Neuronal stem cell (in vitro differentiated cells): ENCODE data around the gene OR2T12.
"Not testable (repeated sequence)": the region's sequence is repeated elsewhere in the genome, so short reads cannot be mapped to it uniquely, and the experiment has no call there.

Experiments used
- DNase-seq: peaks from one replicate; pipeline ENCODE4 v3.0.0-alpha.2; 2013; ENCODE audit warnings: low spot score
- H2AFZ ChIP-seq: one replicate; pipeline ENCODE4 v1.6.1; 2013; ENCODE audit warnings: mild to moderate bottlenecking, low read length, inconsistent platforms
- H2AK5ac ChIP-seq: 2 replicates; pipeline ENCODE4 v1.6.1; 2013; ENCODE audit warnings: low read depth, mild to moderate bottlenecking, inconsistent platforms, low read length, moderate library complexity, mixed read lengths
- H2BK120ac ChIP-seq: 2 replicates; pipeline ENCODE4 v1.6.1; 2013; ENCODE audit warnings: low read depth, mild to moderate bottlenecking, inconsistent platforms, low read length, moderate library complexity, mixed read lengths
- H2BK12ac ChIP-seq: one replicate; pipeline ENCODE4 v1.6.1; 2013; ENCODE audit warnings: low read length, inconsistent platforms
- H2BK15ac ChIP-seq: 2 replicates; pipeline ENCODE4 v1.6.1; 2013; ENCODE audit warnings: mild to moderate bottlenecking, low read length, inconsistent platforms, mixed read lengths
- H2BK5ac ChIP-seq: one replicate; pipeline ENCODE4 v1.6.1; 2013; ENCODE audit warnings: inconsistent platforms, mild to moderate bottlenecking, low read length, moderate library complexity
- H3K14ac ChIP-seq: one replicate; pipeline ENCODE4 v1.6.1; 2013; ENCODE audit warnings: low read length, inconsistent platforms
- H3K18ac ChIP-seq: 2 replicates; pipeline ENCODE4 v1.6.1; 2013; ENCODE audit warnings: low read length, inconsistent platforms
- H3K23ac ChIP-seq: 2 replicates; pipeline ENCODE4 v1.6.1; 2013; ENCODE audit warnings: low read depth, mild to moderate bottlenecking, mixed read lengths, low read length, inconsistent platforms; ENCODE audit not compliant: poor library complexity
- H3K27ac ChIP-seq: replicated peaks from 3 replicates; pipeline ENCODE4 v1.5.1; 2013; ENCODE audit warnings: low read length, inconsistent platforms
- H3K27me3 ChIP-seq, 3 experiments: 2 replicates each; pipeline ENCODE4 v1.6.1; 2013; ENCODE audit warnings: low read length in 3 of 3, mild to moderate bottlenecking in 2 of 3, inconsistent platforms in 1 of 3, low read depth in 1 of 3, mixed read lengths in 1 of 3, moderate library complexity in 1 of 3; ENCODE audit not compliant: control insufficient read depth in 3 of 3, insufficient read depth in 3 of 3
- H3K36me3 ChIP-seq, 2 donors: replicated peaks in 1 of 2; 2 replicates each; pipeline ENCODE4 v1.6.1; 2013; ENCODE audit warnings: low read length in 2 of 2; ENCODE audit not compliant: control insufficient read depth in 2 of 2, insufficient read depth in 2 of 2
- H3K4ac ChIP-seq: 2 replicates; pipeline ENCODE4 v1.6.1; 2013; ENCODE audit warnings: inconsistent platforms, mild to moderate bottlenecking, low read length, moderate library complexity
- H3K4me1 ChIP-seq, 2 donors: 1 replicate in 1 of 2; 2 replicates in 1 of 2; pipeline ENCODE4 v1.6.1; 2013; ENCODE audit warnings: low read length in 2 of 2, low read depth in 1 of 2; ENCODE audit not compliant: control insufficient read depth in 2 of 2, insufficient read depth in 1 of 2
- H3K4me2 ChIP-seq: one replicate; pipeline ENCODE4 v1.6.1; 2013; ENCODE audit warnings: mild to moderate bottlenecking, low read length, inconsistent platforms; ENCODE audit not compliant: insufficient read depth, poor library complexity, severe bottlenecking
- H3K4me3 ChIP-seq, 2 donors: 2 replicates each; pipeline ENCODE4 v1.5.1; 2013; ENCODE audit warnings: low read length in 2 of 2, mild to moderate bottlenecking in 2 of 2, inconsistent platforms in 1 of 2, moderate library complexity in 1 of 2
- H3K79me1 ChIP-seq: one replicate; pipeline ENCODE4 v1.6.1; 2013; ENCODE audit warnings: low read depth, mild to moderate bottlenecking, inconsistent platforms, low read length, moderate library complexity
- H3K9ac ChIP-seq: one replicate; pipeline ENCODE4 v1.6.1; 2013; ENCODE audit warnings: mild to moderate bottlenecking, low read depth, low read length, inconsistent platforms; ENCODE audit not compliant: poor library complexity
- H3K9me3 ChIP-seq, 2 donors: replicated peaks in 1 of 2; 2 replicates each; pipeline versions ENCODE3 to v1.6.1; 2013; ENCODE audit warnings: low read length in 2 of 2, mild to moderate bottlenecking in 2 of 2, inconsistent platforms in 1 of 2, low read depth in 1 of 2, mixed read lengths in 1 of 2, moderate library complexity in 1 of 2; ENCODE audit not compliant: control insufficient read depth in 2 of 2, insufficient read depth in 1 of 2
- H4K8ac ChIP-seq: one replicate; pipeline ENCODE4 v1.6.1; 2013; ENCODE audit warnings: low read depth, mild to moderate bottlenecking, inconsistent platforms, low read length, moderate library complexity
- H4K91ac ChIP-seq: one replicate; pipeline ENCODE4 v1.6.1; 2013; ENCODE audit warnings: low read length, low read depth, mild to moderate bottlenecking, inconsistent platforms; ENCODE audit not compliant: poor library complexity
- WGBS, 2 donors: extraction: QIAGEN DNeasy Blood & Tissue Kit; methylation state at CpG; one replicate each; pipeline ENCODE4 v1.1.7; 2013; ENCODE audit warnings: missing lambda C conversion rate in 2 of 2, mixed read lengths in 1 of 2; ENCODE audit not compliant: insufficient read length in 2 of 2, insufficient replicate concordance in 1 of 2; ENCODE audit errors: extremely low coverage in 2 of 2; 5-methylcytosine and 5-hydroxymethylcytosine counted together

Gene OR2T12

GRCh38 chr1:248316796-248317195 is 13.6 kb upstream of the OR2T12 start:
- Histone ChIP-seq H2BK12ac (no peak overlapping the region), H3K9me3 (peaks cover 0 to 18% of the 10 kb centered on the region in 2 donors), H2AK5ac (no peak overlapping the region), H2AFZ (no peak overlapping the region), H3K14ac (no peak overlapping the region), H4K91ac (no peak overlapping the region), H2BK120ac (no peak overlapping the region), H3K4me2 (no peak overlapping the region), H3K36me3 (no peaks in the 10 kb centered on the region), H4K8ac (no peak overlapping the region), H3K18ac (no peak overlapping the region), H3K4ac (no peak overlapping the region), H3K79me1 (no peaks in the 10 kb centered on the region), H3K4me1 (no peaks in the 10 kb centered on the region), H3K23ac (no peak overlapping the region), H3K4me3 (no peak overlapping the region), H3K27me3 (no peaks in the 10 kb centered on the region), H2BK15ac (no peak overlapping the region), H2BK5ac (no peak overlapping the region), H3K27ac (no peak overlapping the region), H3K9ac (no peak overlapping the region)
- WGBS, 2 donors, result no CpG with 5 or more reads among the region's 11 CpGs
- DNase-seq, result no peak

GRCh38 chr1:248306740-248307139 is 3.5 kb upstream of the OR2T12 start:
- not testable (repeated sequence) for DNase-seq, H2BK12ac ChIP-seq, H3K27ac ChIP-seq, H4K91ac ChIP-seq, H3K36me3 ChIP-seq, H2BK5ac ChIP-seq, H4K8ac ChIP-seq, H3K9me3 ChIP-seq, H3K23ac ChIP-seq, H3K79me1 ChIP-seq, H3K27me3 ChIP-seq, H2AFZ ChIP-seq, H2BK15ac ChIP-seq, H2AK5ac ChIP-seq, H3K9ac ChIP-seq, H3K4me2 ChIP-seq, H3K4me3 ChIP-seq, H2BK120ac ChIP-seq, H3K14ac ChIP-seq, H3K4me1 ChIP-seq, H3K18ac ChIP-seq, H3K4ac ChIP-seq
- WGBS, 2 donors, result no CpG with 5 or more reads among the region's 15 CpGs

- Histone ChIP-seq H2AFZ (no peak overlapping the region), H2BK5ac (no peak overlapping the region), H2AK5ac (no peak overlapping the region), H4K91ac (no peak overlapping the region), H3K9ac (no peak overlapping the region), H3K23ac (no peak overlapping the region), H3K4ac (no peak overlapping the region), H3K9me3 (peaks cover 0 to 9% of the 10 kb centered on the region in 2 donors), H3K14ac (no peak overlapping the region), H3K79me1 (no peaks in the 10 kb centered on the region), H2BK15ac (no peak overlapping the region), H3K27me3 (no peaks in the 10 kb centered on the region), H2BK120ac (no peak overlapping the region), H3K27ac (no peak overlapping the region), H3K4me1 (no peaks in the 10 kb centered on the region), H4K8ac (no peak overlapping the region), H2BK12ac (no peak overlapping the region), H3K36me3 (no peaks in the 10 kb centered on the region), H3K4me2 (no peak overlapping the region), H3K4me3 (no peak overlapping the region), H3K18ac (no peak overlapping the region)
- no CpG with 5 or more reads among the region's 19 CpGs for WGBS, 2 donors
- DNase-seq, result no peak
Measured at GRCh38 chr1:248306103-248306502, 2.9 kb upstream of the OR2T12 start.

- not testable (repeated sequence) for H2BK120ac ChIP-seq, H3K9me3 ChIP-seq, H4K8ac ChIP-seq, H2AFZ ChIP-seq, H3K27me3 ChIP-seq, DNase-seq, H3K18ac ChIP-seq, H2BK12ac ChIP-seq, H3K23ac ChIP-seq, H4K91ac ChIP-seq, H3K36me3 ChIP-seq, H3K4me2 ChIP-seq, H2BK5ac ChIP-seq, H3K9ac ChIP-seq, H3K27ac ChIP-seq, H3K79me1 ChIP-seq, H2BK15ac ChIP-seq, H2AK5ac ChIP-seq, H3K4ac ChIP-seq, H3K4me3 ChIP-seq, H3K14ac ChIP-seq, H3K4me1 ChIP-seq
- no CpG with 5 or more reads among the region's 9 CpGs for WGBS, 2 donors
Measured at GRCh38 chr1:248305672-248306071, 2.4 kb upstream of the OR2T12 start.
